ENCODE measurements around the gene UNC45A.

UNC45A gene

DNA sequence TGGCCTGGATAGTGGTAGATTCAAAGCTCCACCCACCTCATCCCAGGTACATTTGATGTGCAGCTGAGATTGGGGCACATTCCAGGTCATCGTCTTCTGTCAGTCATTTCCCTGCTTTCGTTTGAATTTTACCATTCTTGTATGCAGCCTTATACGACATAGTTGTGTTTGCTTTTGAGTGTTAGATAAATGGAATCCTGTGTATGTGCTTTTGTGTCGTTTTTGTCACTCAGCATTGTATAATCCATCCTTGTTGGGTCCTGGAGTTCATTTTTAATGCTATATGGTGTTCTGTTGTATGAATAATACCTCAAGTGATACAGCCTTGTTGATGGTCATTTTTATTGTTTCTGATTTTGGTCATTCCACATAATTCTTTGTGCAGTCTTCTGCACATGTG is 26.9 kb downstream of the UNC45A start:
- H3K27me3 ChIP-seq (ENCODE audit: control insufficient read depth in 1 of 2, insufficient read depth in 1 of 2, low read length in 2 of 2): no peaks in the 10 kb centered on the region
- no peak overlapping the region for H4K91ac ChIP-seq (ENCODE audit: low read length)
- peaks cover 10% of the 10 kb centered on the region for H3K4me1 ChIP-seq (ENCODE audit: control insufficient read depth, insufficient read depth, low read depth, low read length)
- peaks cover 13% of the 10 kb centered on the region for H3K79me1 ChIP-seq (replicated peaks; ENCODE audit: low read length, poor library complexity, severe bottlenecking)
- no peaks in the 10 kb centered on the region for H3K9me3 ChIP-seq (ENCODE audit: control insufficient read depth, low read length)
- H3K4ac ChIP-seq (ENCODE audit: low read depth in 1 of 2, low read length in 2 of 2): no peak overlapping the region
- no peak overlapping the region for H2AK5ac ChIP-seq (ENCODE audit: low read length, severe bottlenecking)
- no peak overlapping the region for H3K18ac ChIP-seq (ENCODE audit: low read depth in 1 of 2, low read length in 2 of 2)
- H4K8ac ChIP-seq (ENCODE audit: low read length): no peak overlapping the region
- H3K36me3 ChIP-seq (ENCODE audit: control insufficient read depth in 1 of 2, insufficient read depth in 2 of 2, low read depth in 1 of 2, low read length in 2 of 2): peaks cover 33 to 50% of the 10 kb centered on the region in 2 experiments
- H2BK5ac ChIP-seq (ENCODE audit: low read depth, low read length, poor library complexity, severe bottlenecking): no peak overlapping the region
- no peak overlapping the region for H3K9ac ChIP-seq (ENCODE audit: low read length)
- H3K14ac ChIP-seq (ENCODE audit: low read length in 2 of 2): no peak overlapping the region
- no peak overlapping the region for H2BK12ac ChIP-seq (ENCODE audit: low read length in 2 of 2)
- H3K4me3 ChIP-seq (ENCODE audit: insufficient read depth in 1 of 2, low read depth in 1 of 2, low read length in 2 of 2): no peak overlapping the region
- DNase-seq: no peak
- 88% methylated on average over 4 of the region's 4 CpGs for WGBS
- H2AFZ ChIP-seq (ENCODE audit: low read depth, low read length): no peak overlapping the region
- H2BK120ac ChIP-seq (ENCODE audit: low read depth, low read length): no peak overlapping the region
- H3K4me2 ChIP-seq (ENCODE audit: low read length, poor library complexity, severe bottlenecking): no peak overlapping the region
- no peak overlapping the region for H3K27ac ChIP-seq (ENCODE audit: low read length, poor library complexity, severe bottlenecking)
- H3K23ac ChIP-seq (ENCODE audit: low read length in 2 of 2): no peak overlapping the region
- no peak overlapping the region for H2BK15ac ChIP-seq (ENCODE audit: low read depth, poor library complexity, severe bottlenecking)

DNA sequence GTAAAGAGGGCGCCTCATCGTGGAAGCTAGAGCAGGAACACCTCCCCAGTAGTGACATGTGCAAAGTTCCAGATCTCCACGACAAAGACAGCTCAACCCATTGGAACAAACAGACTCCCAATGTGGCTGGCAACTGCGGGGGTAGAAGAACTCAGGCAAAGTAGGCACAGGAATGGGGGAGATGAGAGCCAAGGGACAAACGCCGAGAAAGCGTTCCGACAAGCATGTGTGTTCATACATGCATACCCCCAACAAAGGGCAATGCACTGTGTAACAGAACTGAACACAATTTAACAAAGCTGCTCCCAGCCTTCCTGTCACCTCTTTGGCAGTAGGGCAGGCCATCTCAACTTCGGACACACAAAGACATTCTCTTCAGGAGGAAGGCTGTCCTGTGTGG is 31.2 kb downstream of the UNC45A start:
- Histone ChIP-seq H2BK120ac (ENCODE audit: low read depth, low read length) (no peak overlapping the region), H3K36me3 (ENCODE audit: control insufficient read depth in 1 of 2, insufficient read depth in 2 of 2, low read depth in 1 of 2, low read length in 2 of 2) (peaks cover 15 to 76% of the 10 kb centered on the region in 2 experiments), H3K27me3 (ENCODE audit: control insufficient read depth in 1 of 2, insufficient read depth in 1 of 2, low read length in 2 of 2) (no peaks in the 10 kb centered on the region), H4K8ac (ENCODE audit: low read length) (no peak overlapping the region), H3K4me3 (ENCODE audit: insufficient read depth in 1 of 2, low read depth in 1 of 2, low read length in 2 of 2) (no peak overlapping the region), H4K91ac (ENCODE audit: low read length) (no peak overlapping the region), H2BK12ac (ENCODE audit: low read length in 2 of 2) (no peak overlapping the region), H3K14ac (ENCODE audit: low read length in 2 of 2) (no peak overlapping the region), H3K9me3 (ENCODE audit: control insufficient read depth, low read length) (no peaks in the 10 kb centered on the region), H2BK5ac (ENCODE audit: low read depth, low read length, poor library complexity, severe bottlenecking) (no peak overlapping the region), H3K27ac (ENCODE audit: low read length, poor library complexity, severe bottlenecking) (no peak overlapping the region), H2AK5ac (ENCODE audit: low read length, severe bottlenecking) (no peak overlapping the region), H3K4me2 (ENCODE audit: low read length, poor library complexity, severe bottlenecking) (no peak overlapping the region), H3K23ac (ENCODE audit: low read length in 2 of 2) (no peak overlapping the region), H2AFZ (ENCODE audit: low read depth, low read length) (no peak overlapping the region), H2BK15ac (ENCODE audit: low read depth, poor library complexity, severe bottlenecking) (no peak overlapping the region), H3K4me1 (ENCODE audit: control insufficient read depth, insufficient read depth, low read depth, low read length) (no peaks in the 10 kb centered on the region), H3K9ac (ENCODE audit: low read length) (no peak overlapping the region), H3K4ac (ENCODE audit: low read depth in 1 of 2, low read length in 2 of 2) (no peak overlapping the region), H3K79me1 (replicated peaks; ENCODE audit: low read length, poor library complexity, severe bottlenecking) (peaks cover 3% of the 10 kb centered on the region), H3K18ac (ENCODE audit: low read depth in 1 of 2, low read length in 2 of 2) (no peak overlapping the region)
- 93% methylated on average over 8 of the region's 9 CpGs for WGBS
- no peak for DNase-seq

DNA sequence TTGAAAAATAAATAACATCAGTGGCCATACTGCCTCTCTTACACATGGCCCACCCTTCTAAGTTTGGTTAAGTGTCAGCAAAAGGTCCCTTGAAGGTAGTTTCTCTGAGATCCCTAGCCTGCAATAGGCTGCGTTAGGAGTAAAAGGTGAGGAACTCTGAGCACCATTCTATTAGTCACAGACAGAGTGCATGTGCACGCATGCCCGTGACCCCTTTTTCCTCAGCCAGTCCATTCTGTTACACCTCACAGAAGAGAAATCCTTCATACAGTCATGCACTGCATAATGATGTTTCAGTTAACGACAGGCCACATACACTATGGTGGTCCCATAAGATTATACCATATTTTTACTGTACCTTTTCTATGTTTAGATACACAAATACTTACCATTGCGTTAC is 32.1 kb downstream of the UNC45A start:
- Histone ChIP-seq H4K8ac (ENCODE audit: low read length) (no peak overlapping the region), H3K27me3 (ENCODE audit: control insufficient read depth in 1 of 2, insufficient read depth in 1 of 2, low read length in 2 of 2) (no peaks in the 10 kb centered on the region), H3K14ac (ENCODE audit: low read length in 2 of 2) (no peak overlapping the region), H2AK5ac (ENCODE audit: low read length, severe bottlenecking) (no peak overlapping the region), H3K4me1 (ENCODE audit: control insufficient read depth, insufficient read depth, low read depth, low read length) (no peaks in the 10 kb centered on the region), H4K91ac (ENCODE audit: low read length) (no peak overlapping the region), H3K36me3 (ENCODE audit: control insufficient read depth in 1 of 2, insufficient read depth in 2 of 2, low read depth in 1 of 2, low read length in 2 of 2) (peaks cover 9 to 66% of the 10 kb centered on the region in 2 experiments), H3K4ac (ENCODE audit: low read depth in 1 of 2, low read length in 2 of 2) (no peak overlapping the region), H2BK15ac (ENCODE audit: low read depth, poor library complexity, severe bottlenecking) (no peak overlapping the region), H3K79me1 (replicated peaks; ENCODE audit: low read length, poor library complexity, severe bottlenecking) (peaks cover 2% of the 10 kb centered on the region), H3K4me3 (ENCODE audit: insufficient read depth in 1 of 2, low read depth in 1 of 2, low read length in 2 of 2) (no peak overlapping the region), H2BK12ac (ENCODE audit: low read length in 2 of 2) (no peak overlapping the region), H3K27ac (ENCODE audit: low read length, poor library complexity, severe bottlenecking) (no peak overlapping the region), H3K4me2 (ENCODE audit: low read length, poor library complexity, severe bottlenecking) (no peak overlapping the region), H3K18ac (ENCODE audit: low read depth in 1 of 2, low read length in 2 of 2) (no peak overlapping the region), H3K9ac (ENCODE audit: low read length) (no peak overlapping the region), H2AFZ (ENCODE audit: low read depth, low read length) (no peak overlapping the region), H2BK5ac (ENCODE audit: low read depth, low read length, poor library complexity, severe bottlenecking) (no peak overlapping the region), H3K23ac (ENCODE audit: low read length in 2 of 2) (no peak overlapping the region), H2BK120ac (ENCODE audit: low read depth, low read length) (no peak overlapping the region), H3K9me3 (ENCODE audit: control insufficient read depth, low read length) (no peaks in the 10 kb centered on the region)
- 98% methylated on average over 5 of the region's 5 CpGs for WGBS
- no peak for DNase-seq

DNA sequence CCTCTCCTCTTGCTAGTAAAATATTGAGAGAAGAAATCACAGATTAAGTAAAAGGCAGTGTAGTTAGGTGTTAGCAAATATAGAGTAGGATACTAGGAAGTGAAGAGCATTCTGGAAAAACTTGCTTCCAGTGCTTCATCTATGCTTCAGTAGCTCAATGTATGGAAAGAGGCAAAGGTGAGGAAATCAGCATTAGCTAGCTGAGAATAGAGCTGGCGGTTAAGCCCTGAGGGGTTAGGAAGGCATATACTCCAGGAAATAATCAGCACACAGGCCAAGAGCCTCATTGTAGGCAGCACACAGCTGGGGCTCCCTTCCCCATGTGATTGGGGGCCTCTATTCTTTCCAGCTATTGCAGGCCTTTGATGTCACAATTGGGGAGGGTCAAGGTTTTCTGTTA is 33.3 kb downstream of the UNC45A start:
- H3K9ac ChIP-seq (ENCODE audit: low read length): no peak overlapping the region
- peaks cover 2% of the 10 kb centered on the region for H3K79me1 ChIP-seq (replicated peaks; ENCODE audit: low read length, poor library complexity, severe bottlenecking)
- H3K27me3 ChIP-seq (ENCODE audit: control insufficient read depth in 1 of 2, insufficient read depth in 1 of 2, low read length in 2 of 2): no peaks in the 10 kb centered on the region
- H3K9me3 ChIP-seq (ENCODE audit: control insufficient read depth, low read length): no peaks in the 10 kb centered on the region
- H3K4me1 ChIP-seq (ENCODE audit: control insufficient read depth, insufficient read depth, low read depth, low read length): no peaks in the 10 kb centered on the region
- DNase-seq: no peak
- 100% methylated on average over 1 of the region's 1 CpG for WGBS
- H3K36me3 ChIP-seq (ENCODE audit: control insufficient read depth in 1 of 2, insufficient read depth in 2 of 2, low read depth in 1 of 2, low read length in 2 of 2): peaks cover 13 to 62% of the 10 kb centered on the region in 2 experiments
- no peak overlapping the region for H4K8ac ChIP-seq (ENCODE audit: low read length)
- no peak overlapping the region for H4K91ac ChIP-seq (ENCODE audit: low read length)
- H3K18ac ChIP-seq (ENCODE audit: low read depth in 1 of 2, low read length in 2 of 2): no peak overlapping the region
- no peak overlapping the region for H3K4me3 ChIP-seq (ENCODE audit: insufficient read depth in 1 of 2, low read depth in 1 of 2, low read length in 2 of 2)
- no peak overlapping the region for H2BK15ac ChIP-seq (ENCODE audit: low read depth, poor library complexity, severe bottlenecking)
- H2AFZ ChIP-seq (ENCODE audit: low read depth, low read length): no peak overlapping the region
- H2BK5ac ChIP-seq (ENCODE audit: low read depth, low read length, poor library complexity, severe bottlenecking): no peak overlapping the region
- H3K4me2 ChIP-seq (ENCODE audit: low read length, poor library complexity, severe bottlenecking): no peak overlapping the region
- no peak overlapping the region for H3K27ac ChIP-seq (ENCODE audit: low read length, poor library complexity, severe bottlenecking)
- H3K4ac ChIP-seq (ENCODE audit: low read depth in 1 of 2, low read length in 2 of 2): no peak overlapping the region
- no peak overlapping the region for H2BK120ac ChIP-seq (ENCODE audit: low read depth, low read length)
- no peak overlapping the region for H2AK5ac ChIP-seq (ENCODE audit: low read length, severe bottlenecking)
- H3K14ac ChIP-seq (ENCODE audit: low read length in 2 of 2): no peak overlapping the region
- H2BK12ac ChIP-seq (ENCODE audit: low read length in 2 of 2): no peak overlapping the region
- no peak overlapping the region for H3K23ac ChIP-seq (ENCODE audit: low read length in 2 of 2)
